Stimulated activated CD8-positive, alpha-beta memory T cell treated with anti-CD3 and anti-CD28 coated beads, Interleukin-7, amount 100 ng/mL, for 48 hours (primary cell): ENCODE measurements around the gene BOD1.
A peak's percentile ranks its signal among the peaks of the same experiment; 100 is the strongest.

ENCODE experiments used
- DNase-seq, 2 donors: peaks; one replicate each; pipeline ENCODE4 v3.0.0-alpha.2; 2020; ENCODE audit warnings: low read depth in 1 of 2; ENCODE audit errors: extremely low read depth in 1 of 2

The BOD1 gene

DNA sequence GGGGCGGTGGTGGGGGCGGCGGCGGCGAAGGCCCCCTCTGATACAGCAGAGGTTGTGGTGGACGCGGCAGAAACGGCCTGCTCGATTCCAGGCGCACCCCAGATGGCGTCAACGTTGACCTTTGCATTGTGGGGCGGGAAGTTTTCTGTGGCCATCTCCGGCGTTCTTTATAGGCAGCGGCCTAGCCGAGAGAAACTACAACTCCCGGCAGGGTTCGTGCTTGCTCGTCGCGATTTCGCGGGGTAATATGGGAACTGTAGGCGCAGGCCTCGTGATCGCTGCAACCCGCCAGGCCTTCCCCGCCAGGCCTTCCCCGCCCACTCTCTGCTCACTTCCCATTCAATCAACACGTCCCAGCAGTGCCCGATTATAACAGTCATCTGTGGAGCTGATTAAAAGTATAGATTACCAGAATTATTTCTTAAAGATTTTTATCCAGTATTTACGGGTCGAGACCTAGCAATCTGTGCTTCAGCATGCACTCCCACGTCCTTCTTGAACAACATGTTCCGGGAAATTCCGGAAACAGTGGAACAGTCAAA lies at the start of gene BOD1:
BOD1 (minus strand) TSS at position 74 of the 542 bp plus-strand sequence. CDS start 214 bp downstream, outside the sequence.
- peak; percentile 85 to 95 for DNase-seq

GRCh38 chr5:173665326-173665725 lies 48.9 kb upstream of the BOD1 start:
- DNase-seq, result no peak

- no peak for DNase-seq
These were observed 47.7 kb upstream of the BOD1 start for GRCh38 chr5:173664154-173664526.

DNA sequence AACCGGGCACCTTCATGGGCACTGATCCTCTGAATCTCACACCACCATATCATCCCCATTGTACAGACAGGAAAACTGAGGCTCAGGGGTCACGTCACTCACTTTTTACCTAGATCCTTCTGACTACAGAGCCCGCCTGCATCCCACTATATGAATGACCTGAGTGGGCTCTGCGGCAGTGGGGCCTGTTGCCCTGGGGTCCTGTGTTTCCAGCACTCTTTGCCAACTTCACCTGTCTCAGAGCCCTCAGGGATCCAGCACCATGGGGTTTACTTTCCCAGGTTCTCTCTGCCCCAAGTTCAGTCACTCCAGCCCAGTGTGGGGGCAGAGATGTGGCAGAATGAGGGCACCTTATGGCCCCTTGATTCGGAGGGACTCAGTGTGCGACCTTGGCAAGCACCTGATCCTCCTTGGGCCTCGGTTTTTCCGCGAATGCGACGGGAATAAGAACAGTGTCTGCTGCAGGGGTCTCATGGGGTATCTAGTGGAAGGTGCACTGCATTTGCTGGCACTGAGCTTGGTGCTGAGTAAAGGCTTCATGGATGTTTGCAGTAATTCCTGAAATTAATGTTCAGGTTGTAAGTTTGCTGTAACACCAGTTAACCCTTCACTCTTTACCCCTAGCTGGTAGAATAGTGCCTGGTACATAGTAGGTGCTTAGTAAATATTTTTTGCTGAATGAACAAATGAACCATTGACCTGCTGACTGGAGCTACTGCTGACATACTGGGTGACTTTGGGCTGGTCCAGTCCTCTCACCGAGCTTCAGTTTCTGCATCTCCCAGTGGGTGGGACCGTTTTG lies 47.1 kb upstream of the BOD1 start:
- DNase-seq, result no peak

DNA sequence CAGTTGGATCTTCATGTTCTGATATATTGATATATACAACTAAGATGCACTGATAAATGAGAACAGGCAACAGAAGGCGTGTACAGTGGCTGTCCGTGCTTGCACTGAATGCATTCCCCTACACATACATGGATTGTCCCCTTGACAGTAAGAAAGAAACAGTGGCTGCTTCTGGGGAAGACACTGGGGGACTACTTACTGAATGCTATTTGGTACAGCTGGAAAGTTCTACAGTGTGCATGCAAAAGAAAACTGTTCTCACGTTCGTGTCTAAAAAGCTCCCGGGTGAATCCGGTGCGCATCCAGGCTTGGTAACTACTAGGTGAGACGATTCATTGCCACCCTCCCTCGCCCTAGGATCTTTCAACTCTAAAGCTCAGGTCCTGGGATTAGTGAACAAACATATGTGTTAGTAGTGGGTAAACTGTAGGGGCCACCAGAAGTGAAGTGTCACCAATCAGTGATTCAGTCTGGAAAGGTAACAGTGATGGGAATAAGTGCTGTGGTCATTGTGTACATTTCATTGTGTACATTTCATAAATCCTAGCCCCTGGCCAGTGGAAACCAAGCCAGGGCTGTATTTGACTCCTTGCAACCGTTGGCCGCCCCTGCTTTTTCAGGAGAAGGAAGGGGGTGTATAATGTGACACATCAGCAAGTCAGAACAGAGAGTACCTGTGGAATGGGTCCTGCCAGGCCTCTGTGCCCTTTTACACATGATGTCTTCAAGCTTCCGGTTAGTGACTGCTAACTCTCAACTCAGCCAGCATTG lies 46.3 kb upstream of the BOD1 start:
- DNase-seq, result no peak

GRCh38 chr5:173660481-173661280 lies 44.2 kb upstream of the BOD1 start:
- no peak for DNase-seq

DNA sequence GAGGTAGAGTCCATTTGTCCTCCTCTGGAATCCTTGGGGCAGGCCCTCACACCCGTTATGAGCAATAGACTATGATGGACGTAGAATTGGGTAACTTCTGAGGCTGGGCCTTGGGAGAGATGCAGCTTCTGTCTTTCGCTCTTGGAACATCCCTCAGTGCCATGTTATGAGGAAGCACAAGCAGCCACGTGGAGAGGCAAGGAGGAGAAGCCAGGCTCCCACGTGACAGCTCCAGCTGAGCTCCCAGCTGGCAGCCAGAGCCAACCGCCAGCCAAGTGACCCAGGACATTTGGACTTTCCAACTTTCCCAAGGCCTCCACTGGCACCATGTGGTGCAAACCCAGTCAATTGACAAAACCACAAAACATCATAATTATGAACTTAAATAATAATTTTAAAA lies 43.0 kb upstream of the BOD1 start:
- DNase-seq, result no peak

DNA sequence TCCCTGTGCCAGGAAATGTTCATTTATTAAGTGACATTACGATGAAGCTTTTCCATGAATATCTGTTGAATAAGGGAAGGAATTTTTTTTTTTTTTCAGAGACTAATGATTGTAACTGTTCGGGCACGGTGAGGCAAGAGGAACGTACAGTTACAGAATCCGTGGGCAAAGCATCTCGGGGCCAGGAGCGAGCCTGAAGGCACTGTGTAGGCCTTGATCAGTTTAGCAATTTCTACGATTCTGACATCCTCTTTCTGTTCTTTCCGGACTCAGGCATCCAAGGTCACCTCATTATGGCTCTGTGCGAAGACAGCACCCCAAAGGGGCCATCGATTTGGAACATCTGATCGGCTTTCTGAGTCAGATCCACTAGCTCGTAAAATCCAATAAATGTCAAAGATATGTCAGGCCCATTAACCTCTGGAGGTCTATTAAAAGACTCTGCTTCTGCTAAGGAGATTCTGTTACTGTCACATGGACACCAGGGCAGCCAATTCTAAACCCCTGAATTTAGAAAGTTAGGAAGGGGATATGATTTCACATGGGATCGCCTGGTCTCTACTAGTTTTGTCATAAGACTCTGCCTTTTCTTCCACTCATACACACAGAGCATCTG lies 41.4 kb upstream of the BOD1 start:
- no peak for DNase-seq

- no peak for DNase-seq
These were observed 38.8 kb upstream of the BOD1 start for GRCh38 chr5:173655196-173655797.

DNA sequence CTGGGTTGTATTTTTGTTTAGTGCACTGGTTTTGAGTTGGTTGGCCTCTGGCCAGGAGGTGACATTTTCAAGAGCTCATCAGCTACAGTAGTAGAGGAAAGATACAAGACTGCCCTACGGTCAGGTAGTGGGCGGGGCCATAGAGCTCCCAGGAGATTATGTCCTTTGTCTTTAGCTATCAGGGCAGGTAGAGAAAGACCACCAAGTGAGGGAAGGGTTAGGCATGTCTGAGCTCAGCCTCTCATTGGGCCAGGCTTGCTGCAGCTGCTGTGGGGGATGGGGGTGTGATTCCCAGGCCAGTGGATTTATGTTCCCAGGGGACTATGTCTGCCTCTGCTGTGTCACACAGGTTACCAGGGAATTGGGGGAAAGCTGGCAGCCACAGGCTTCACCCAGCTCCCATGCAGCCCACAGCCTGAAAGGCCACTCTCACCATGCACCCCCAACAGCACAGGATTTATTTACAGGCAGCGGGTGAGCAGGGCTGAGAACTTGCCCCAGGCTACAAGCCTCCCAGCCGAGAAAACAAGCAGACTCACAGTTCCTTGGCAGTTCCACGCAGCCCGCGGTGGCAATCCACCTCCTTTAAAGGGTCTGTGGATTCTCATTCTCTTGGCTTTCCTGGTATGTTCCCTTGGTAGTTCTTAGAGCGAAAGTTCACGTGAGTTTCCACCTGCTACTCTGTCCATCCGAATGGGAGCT lies 37.5 kb upstream of the BOD1 start:
- no peak for DNase-seq

DNA sequence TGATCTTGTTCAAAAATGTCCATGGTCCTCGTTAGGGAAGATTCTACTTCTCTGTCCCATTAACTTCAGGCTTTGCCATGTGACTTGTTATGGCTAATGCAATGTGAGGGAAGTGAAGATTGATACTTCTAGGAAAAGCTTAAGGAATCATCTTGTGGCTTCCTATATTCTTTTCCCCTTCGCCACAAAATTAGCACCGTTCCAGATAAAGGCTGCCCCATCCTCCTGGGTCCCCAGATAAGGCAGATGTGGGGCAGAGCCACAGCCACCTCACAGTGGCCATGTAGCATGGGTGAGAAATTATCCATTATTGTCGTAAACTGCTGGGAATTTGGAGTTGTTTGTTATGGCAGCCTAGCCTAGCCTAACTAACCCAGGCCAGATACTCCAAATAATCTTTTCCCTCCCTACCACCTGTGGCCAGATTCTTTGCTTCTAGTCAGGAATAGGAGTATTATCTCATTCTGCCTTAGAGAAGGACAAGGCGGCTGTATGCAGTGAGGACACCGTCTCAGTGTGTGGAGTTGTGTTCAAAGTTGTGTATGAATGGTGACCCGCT lies 31.9 kb upstream of the BOD1 start:
- no peak for DNase-seq

DNA sequence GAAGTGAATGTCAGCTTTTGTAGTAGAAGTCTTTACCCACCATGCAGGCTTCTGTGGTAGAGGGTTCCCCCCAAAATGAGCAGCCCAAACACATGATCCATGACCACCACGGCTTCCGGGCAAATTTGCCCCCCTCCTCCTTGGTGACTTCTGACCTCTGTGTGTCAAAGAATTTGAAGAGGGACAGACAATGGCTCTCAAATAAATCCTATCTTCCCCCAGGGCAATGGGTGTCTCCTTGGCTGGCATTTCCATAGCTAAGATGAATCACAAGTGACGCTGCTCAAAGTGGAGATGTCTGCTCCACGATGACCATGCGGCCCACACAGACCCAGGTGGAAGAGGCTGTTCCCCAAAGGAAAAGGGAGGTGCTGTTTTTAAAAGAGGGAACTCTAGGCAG lies 30.2 kb upstream of the BOD1 start:
- DNase-seq, result no peak

GRCh38 chr5:173645890-173646574 lies 29.6 kb upstream of the BOD1 start:
- DNase-seq, result no peak

DNA sequence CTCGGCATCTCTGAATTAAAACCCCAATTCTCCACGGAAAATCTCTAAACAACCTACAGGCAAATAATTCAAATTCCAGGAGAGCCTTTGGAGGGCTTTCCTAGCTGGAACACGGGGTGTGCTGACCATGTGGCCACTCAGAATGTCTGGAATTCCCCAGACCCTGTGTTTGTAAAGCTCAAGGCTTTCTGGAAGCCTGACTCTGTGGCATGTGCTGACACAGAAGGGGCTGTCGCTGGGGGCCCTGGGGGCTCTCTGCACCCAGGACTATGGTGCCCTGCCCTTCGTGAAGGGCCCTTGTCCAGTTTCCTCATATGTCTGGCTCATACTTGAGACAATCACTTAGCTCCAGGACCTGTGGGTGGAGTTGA lies 29.0 kb upstream of the BOD1 start:
- no peak for DNase-seq

DNA sequence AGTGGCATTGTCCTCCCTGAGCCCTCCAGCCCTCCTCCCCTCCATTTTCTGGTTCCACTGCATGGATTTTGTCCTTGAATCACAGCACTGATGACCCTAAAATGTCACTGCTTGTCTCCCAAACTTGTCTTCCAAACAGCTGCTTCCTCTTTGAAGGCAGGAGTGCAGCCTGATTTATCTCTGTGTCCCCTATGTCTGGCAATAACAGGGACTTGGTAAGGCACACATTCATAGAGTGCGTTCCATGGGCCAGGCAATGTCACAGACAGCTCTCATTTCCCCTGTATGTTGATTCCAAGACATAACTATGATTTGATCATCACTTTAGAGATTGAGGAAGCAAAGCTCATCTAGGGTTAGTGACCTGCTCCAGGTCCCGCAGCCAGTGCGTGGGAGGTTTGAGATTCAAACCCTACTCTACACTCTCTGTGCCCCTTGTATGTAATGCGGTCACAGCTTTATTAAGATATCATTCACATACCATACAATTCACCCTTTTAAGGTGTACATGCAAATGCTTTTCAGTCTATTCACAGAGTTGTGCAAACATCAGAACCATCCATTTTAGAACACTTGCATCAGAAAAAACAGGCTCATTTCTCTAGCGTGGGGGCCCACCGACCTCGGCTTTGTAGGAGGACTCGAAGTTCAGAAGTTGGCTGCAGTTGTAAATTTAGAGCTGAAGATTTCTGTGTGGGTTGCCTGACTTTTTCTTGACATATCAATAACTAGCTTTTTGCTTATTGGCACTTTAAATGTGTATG lies 28.4 kb upstream of the BOD1 start:
- no peak for DNase-seq

GRCh38 chr5:173643964-173644363 lies 27.5 kb upstream of the BOD1 start:
- DNase-seq, result no peak

DNA sequence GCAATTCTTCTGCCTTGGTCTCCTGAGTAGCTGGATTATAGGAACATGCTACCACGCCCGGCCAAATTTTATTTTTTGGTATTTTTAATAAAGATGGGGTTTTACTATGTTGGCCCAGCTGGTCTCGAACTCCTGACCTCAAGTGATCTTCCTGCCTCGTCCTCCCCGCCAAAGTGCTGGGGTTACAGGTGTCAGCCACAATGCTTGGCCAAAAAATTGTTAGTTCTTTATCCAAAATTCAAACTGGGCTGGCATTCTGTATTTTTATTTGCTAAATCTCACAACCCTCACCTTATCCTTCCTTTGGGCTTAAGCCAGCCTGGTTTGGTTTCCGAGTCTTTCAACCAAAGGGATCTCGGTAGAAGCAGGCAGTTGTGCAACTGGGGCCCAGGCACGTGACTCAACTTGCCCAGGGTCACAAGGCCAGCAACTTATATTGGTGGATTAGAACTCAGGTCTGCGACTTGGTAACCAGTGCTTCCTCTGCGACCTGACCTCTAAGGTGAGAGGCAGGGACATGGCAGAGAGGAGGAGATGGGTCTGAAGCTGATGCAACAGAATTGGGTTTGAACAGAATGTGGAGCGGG lies 26.5 kb upstream of the BOD1 start:
- DNase-seq, result no peak
